GM21367 (cell line): ENCODE results near the gene SFSWAP.
"Not testable (repeated sequence)": the region's sequence is repeated elsewhere in the genome, so short reads cannot be mapped to it uniquely, and the experiment has no call there.

Experiments used
- ATAC-seq: cut with Tn5 transposase; IDR thresholded peaks from one replicate; pipeline ENCODE4 v1.9.1; 2021; ENCODE audit not compliant: unreplicated experiment

SFSWAP gene

DNA sequence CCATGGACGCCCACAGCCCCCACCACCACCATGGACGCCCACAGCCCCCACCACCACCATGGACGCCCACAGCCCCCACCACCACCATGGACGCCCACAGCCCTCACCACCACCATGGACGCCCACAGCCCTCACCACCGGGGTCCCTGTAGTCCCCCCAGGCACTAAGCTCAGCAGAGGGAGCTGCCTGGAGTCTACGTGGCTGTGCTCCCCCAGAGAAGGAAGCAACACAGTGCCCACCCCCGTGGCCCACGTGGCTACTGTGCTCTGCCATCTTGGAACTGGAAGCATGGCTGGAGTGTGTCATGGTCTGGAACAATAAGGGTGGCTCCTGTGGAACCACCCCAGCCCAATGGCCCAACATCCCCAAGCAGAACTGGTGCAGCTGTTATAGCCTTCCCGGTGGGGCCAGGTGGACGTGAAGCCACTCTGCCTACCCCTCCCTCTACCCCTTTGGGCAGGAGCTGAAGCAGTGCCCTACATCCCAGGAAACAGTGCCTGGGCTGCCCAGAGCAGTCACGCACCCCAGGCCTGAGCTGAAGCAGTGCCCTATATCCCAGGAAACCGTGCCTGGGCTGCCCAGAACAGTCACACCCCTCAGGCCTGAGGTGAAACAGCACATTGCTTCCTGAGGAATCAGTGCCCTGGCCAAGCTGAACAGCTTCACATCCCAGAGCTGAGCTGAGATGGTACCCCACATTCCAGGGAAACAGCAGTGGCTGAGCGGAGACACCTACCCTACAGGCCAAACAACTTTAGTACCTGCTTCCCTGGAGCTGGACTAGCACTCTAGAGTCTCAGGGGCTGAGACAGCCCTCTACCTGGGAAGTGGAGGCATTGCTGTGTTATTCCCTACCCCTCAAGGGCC lies 9.0 kb upstream of the SFSWAP start:
- ATAC-seq: no peak

DNA sequence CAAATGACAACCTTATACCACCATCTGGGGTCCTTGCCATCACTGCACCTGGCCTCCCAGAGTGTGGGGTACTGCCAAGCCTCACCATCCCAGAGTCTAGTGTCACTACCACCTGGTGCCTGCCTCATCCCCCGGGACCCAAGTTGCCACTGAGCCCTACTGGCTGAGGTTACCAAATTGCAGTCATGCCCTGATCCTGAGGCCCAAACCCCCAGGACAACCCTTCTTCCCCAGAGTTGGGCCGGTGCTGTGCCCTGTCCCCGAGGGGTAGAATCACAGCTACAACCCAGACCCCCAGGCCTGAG lies 8.4 kb upstream of the SFSWAP start:
- ATAC-seq: no peak

- ATAC-seq: no peak
Observed at GRCh38 chr12:131703161-131703560, 7.7 kb upstream of the SFSWAP start.

- ATAC-seq: no peak
Observed at GRCh38 chr12:131704509-131704908, 6.4 kb upstream of the SFSWAP start.

GRCh38 chr12:131706709-131707108 lies 4.2 kb upstream of the SFSWAP start:
- ATAC-seq: not testable (repeated sequence)

DNA sequence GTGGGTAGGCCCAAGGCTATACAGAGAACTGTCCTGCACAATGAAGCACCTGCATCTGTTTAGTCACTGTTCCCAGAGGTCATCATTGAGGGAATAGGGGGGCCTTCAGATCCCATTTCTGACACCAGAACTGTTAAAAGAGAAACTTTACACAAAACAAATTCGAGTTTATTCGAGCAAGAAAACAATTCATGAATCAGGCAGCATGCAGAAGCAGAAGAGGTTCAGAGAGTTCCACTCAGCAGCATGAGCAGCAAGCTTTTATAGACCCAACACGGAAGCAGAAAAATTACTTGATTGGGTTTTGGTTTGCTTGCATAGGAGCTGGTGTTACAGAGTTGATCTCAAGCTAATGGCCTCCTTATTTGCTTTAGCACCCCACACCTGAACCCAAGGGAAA lies 1.7 kb upstream of the SFSWAP start:
- no peak for ATAC-seq

DNA sequence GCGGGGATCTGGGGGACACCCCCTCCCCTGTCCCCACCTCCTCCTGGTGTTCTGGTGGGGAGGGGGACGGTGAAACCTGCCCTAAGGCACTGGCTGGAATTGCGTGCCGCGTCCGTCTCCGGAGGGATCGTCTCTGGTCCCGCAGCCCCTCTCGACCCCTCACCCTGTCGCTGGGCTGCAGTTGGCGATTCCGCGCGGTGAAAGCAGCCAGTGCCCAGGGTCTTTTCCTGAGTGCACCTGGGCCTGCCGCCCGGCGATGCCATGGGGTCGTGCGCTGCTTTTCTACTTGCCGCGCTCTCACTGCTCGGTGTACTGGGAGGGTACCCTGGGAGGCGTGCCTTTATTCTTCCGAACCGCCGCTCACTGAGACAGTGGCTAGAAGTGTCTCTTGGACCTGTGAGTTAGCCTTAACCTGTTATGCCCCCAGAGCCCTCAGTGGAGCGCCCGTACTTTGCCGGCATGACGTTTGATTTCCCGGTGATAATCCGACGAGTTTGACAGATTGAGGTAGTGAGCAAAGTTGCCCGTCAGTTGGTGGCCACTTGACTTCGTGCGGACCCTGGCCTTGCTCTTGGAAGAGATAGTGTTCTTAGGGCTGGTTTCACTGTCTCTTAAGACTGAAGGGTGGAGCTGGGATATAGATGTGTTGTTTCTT lies 788 bp downstream of the SFSWAP start:
- ATAC-seq: no peak

DNA sequence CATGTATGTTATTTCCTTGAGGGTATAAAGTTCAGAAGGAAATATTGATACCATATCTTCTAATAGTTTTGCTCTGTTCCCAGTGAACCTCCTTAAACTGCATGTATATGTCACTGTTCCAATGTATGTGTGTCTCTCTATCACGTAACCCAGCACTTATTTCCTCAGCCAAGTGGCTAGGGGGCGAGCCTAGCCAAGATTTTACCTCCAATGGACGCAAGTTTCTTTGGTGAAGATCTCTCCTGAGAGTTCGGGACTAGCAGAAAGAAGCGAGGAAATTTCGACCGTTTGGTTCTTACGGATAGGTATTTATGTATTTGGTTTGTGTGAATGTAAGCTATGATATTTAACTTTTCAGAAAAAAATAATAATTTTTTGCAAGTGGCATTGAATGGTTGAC lies 2.5 kb downstream of the SFSWAP start:
- ATAC-seq: no peak

GRCh38 chr12:131714759-131715158 lies 3.9 kb downstream of the SFSWAP start:
- ATAC-seq: no peak

DNA sequence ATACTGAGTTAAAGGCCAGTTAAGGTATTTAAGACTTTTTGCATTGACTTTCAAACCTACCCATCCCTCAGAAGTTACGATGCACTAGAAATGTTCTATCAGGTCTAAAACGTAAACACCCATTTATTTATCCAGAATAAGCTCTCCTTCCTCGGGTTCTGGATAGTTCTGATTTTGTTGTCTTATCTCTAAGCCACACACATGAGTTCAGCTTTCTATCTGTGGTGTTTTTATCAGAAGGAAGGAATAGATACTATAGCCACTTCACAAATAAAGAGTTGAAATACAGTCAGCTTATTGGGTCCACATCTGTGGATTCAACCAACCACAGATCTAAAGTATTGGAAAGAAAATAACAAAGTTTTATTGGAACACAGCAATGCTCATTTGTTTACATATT lies 5.4 kb downstream of the SFSWAP start:
- no peak for ATAC-seq

- no peak for ATAC-seq
Observed at GRCh38 chr12:131720241-131720640, 9.4 kb downstream of the SFSWAP start.

DNA sequence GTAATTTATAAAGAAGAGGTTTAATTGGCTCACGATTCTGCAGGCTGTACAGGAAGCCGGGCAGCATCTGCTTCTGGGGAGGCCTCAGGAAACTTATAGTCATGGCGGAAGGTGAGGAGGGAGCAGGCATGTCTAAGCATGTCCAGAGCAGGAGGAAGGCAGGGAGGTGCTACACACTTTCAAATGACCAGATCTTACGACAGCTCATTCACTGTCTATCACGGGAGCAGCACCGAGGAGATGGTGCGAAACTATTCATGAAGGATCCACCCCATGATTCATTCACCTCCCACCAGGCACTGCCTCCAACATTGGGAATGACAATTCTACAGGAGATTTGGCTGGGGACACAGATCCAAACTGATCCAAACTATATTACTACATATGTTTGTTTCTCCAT lies 10.0 kb downstream of the SFSWAP start:
- no peak for ATAC-seq

GRCh38 chr12:131721548-131721947 lies 10.7 kb downstream of the SFSWAP start:
- no peak for ATAC-seq

GRCh38 chr12:131723532-131723931 lies 12.6 kb downstream of the SFSWAP start:
- no peak for ATAC-seq

- ATAC-seq: no peak
Observed at GRCh38 chr12:131724534-131724933, 13.6 kb downstream of the SFSWAP start.

- no peak for ATAC-seq
Observed at GRCh38 chr12:131725503-131725902, 14.6 kb downstream of the SFSWAP start.

GRCh38 chr12:131728720-131729119 lies 17.8 kb downstream of the SFSWAP start:
- no peak for ATAC-seq

- no peak for ATAC-seq
Observed at GRCh38 chr12:131729254-131729955, 18.5 kb downstream of the SFSWAP start.

- no peak for ATAC-seq
Observed at GRCh38 chr12:131732996-131733615, 22.2 kb downstream of the SFSWAP start.

DNA sequence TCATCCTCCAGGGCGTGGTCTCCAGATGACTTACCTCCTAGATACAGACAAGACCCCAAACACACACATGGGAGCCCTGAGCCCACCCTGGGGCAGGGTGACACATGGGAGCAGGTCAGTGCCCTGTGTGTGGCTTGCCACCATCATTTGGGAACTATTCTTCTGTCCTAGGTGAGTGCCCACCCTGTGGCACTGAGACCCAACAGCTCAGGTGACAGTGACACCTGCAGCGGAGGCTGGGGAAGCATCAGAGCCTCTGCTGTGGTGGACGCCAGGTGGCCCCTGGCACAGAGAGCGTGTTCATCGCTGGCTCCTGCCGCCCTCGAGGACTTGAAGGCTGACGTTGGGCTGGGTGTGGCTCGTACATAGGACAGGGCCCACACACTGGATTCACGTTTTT lies 23.0 kb downstream of the SFSWAP start:
- no peak for ATAC-seq

DNA sequence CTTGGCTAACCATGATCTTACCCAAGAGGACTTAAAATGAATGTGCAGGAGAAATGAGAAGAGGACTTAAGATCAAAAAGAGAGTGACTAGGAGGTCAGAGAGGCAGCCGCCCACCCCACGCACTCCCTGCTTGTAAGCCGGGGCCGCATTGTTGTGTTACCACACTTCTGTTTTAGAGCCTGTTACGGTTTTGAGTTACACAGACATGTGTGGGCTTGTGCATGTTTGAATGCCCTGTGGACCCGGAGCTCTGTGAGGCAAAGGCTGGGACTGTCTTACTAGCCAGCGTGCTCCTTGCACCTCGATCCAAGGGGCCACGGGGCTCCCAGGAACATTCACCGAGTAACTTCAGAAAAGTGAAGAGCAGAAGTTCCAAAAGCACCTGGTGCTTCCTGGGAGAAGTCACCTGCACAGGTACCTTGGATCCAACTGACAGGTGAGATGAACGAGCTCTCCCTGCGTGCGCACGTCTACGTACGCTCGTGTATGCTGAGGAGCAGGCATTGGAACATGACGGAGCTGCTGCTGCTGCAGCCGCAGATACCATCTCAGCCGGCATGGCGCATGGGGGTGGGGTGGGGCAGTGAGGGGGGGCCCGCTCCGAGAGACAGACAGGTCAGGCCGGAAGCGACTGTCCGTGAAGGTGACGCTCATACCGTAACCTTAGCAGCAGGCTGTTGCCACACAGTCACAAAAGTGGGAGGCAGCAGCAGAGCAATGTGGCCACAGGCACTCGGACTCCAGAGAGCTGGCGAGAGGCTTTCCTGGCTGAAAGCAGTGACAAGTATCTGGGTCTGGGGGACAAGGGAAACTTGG lies 23.7 kb downstream of the SFSWAP start:
- ATAC-seq: no peak
